Progenitor cell of endocrine pancreas (in vitro differentiated cells): ENCODE measurements around the gene TBX4. TPM values are rescaled to one million over a fixed set of nuclear protein-coding genes. Genes with fewer than 3 reads are reported as not detected.
"Not testable (repeated sequence)": the region's sequence is repeated elsewhere in the genome, so short reads cannot be mapped to it uniquely, and the experiment has no call there.

Source experiments
- DNase-seq: peaks from one replicate; pipeline ENCODE4 v3.0.0; 2021; ENCODE audit warnings: low spot score; ENCODE audit not compliant: unreplicated experiment
- H3K27ac Mint-ChIP-seq: 2 replicates; pipeline ENCODE4 v1.8.0; 2021; ENCODE audit warnings: mild to moderate bottlenecking, moderate library complexity, mixed read lengths
- H3K27me3 Mint-ChIP-seq: 2 replicates; pipeline ENCODE4 v1.8.0; 2021; ENCODE audit warnings: mixed read lengths
- H3K36me3 Mint-ChIP-seq: 2 replicates; pipeline ENCODE4 v1.8.0; 2022; ENCODE audit warnings: mixed read lengths; ENCODE audit not compliant: insufficient read depth
- H3K4me1 Mint-ChIP-seq: 2 replicates; pipeline ENCODE4 v1.8.0; 2021; ENCODE audit warnings: low read depth, mixed read lengths
- H3K4me3 Mint-ChIP-seq: 2 replicates; pipeline ENCODE4 v1.8.0; 2021; ENCODE audit warnings: low read depth, mild to moderate bottlenecking, moderate library complexity, mixed read lengths
- H3K9me3 Mint-ChIP-seq: 2 replicates; pipeline ENCODE4 v1.8.0; 2021; ENCODE audit warnings: low read depth, mixed read lengths
- CTCF ChIP-seq: fragments of 200-600 bp; sonication (generic); IDR thresholded peaks from one replicate; pipeline ENCODE4 v1.5.0; 2021; ENCODE audit warnings: antibody characterized with exemption, mild to moderate bottlenecking; ENCODE audit not compliant: unreplicated experiment
- total RNA-seq: library from RNA; stranded (reverse); gene quantifications from 2 replicates; pipeline ENCODE4 v1.2.1, GENCODE V29; 2021

The TBX4 gene
- total RNA-seq, 1 donor from 2014 or later, result not detected

DNA sequence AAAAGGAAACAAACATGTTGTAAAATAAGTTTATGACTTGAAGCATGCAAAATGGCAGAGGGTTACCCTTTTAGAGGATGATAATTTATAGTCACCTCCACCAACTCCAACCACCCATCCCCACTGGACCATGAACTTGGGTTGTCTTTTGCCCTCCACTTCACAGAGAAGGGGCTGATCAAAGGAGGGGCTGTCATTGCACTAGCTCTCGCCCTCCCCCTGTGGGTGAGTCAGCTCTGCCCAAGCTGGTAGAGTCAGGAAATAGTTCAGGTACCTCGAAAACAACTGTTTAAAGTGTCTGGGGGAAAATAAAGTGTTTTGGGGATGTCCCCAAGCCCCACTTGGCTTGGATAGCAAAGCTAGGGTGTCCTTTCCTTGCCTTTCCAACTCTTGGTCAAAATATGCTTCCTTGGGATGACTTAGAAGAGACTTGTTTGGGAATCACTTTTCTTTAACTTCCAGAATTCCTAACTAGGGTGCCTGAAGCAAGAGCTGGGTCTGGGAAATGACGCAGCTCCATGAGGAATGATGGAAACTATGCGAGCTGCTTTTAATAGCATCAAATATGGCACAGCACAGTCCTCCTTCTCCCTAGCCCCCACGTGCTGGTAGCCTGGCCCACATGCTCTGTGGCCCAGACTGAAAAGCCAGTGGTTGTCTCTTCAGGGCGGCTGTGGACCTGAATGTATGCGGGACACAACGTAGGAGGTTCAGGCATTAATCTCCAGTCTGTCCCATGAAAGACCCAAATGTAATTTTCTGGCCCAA, 40.7 kb downstream of the TBX4 start:
- H3K4me3 Mint-ChIP-seq, result no peak overlapping the region
- no peaks in the 10 kb centered on the region for H3K36me3 Mint-ChIP-seq
- H3K27ac Mint-ChIP-seq, result no peak overlapping the region
- TF ChIP-seq CTCF, result no peak
- H3K27me3 Mint-ChIP-seq, result peaks cover 41% of the 10 kb centered on the region
- H3K9me3 Mint-ChIP-seq, result no peaks in the 10 kb centered on the region
- H3K4me1 Mint-ChIP-seq, result peaks cover 14% of the 10 kb centered on the region
- DNase-seq, result no peak

DNA sequence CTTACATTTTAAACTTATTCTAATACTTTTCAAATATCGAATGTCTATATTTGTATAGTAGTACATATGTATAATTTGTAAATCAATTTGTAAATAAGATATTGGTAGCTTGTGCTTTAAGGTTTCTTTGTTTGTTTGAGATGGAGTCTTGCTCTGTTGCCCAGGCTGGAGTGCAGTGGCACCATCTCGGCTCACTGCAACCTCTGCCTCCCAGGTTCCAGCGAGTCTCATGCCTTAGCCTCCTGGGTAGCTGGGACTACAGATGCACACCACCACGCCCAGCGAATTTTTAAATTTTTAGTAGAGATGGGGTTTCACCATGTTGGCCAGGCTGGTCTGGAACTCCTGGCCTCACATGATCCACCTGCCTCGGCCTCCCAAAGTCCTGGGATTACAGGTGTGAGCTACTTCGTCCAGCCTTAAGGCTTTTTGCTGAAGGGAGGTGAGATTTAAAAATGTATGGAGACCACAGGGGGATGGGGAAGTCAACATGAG, 41.7 kb downstream of the TBX4 start:
- not testable (repeated sequence) for H3K36me3 Mint-ChIP-seq, DNase-seq, H3K4me1 Mint-ChIP-seq, H3K4me3 Mint-ChIP-seq, H3K9me3 Mint-ChIP-seq, H3K27ac Mint-ChIP-seq
- peaks cover 36% of the 10 kb centered on the region for H3K27me3 Mint-ChIP-seq

- Mint-ChIP-seq H3K9me3 (no peaks in the 10 kb centered on the region), H3K27ac (no peak overlapping the region), H3K4me1 (peaks cover 5% of the 10 kb centered on the region), H3K27me3 (peaks cover 36% of the 10 kb centered on the region), H3K4me3 (no peak overlapping the region), H3K36me3 (no peaks in the 10 kb centered on the region)
- DNase-seq, result no peak
- TF ChIP-seq CTCF, result no peak
Measured at GRCh38 chr17:61494325-61495160, 42.3 kb downstream of the TBX4 start.

DNA sequence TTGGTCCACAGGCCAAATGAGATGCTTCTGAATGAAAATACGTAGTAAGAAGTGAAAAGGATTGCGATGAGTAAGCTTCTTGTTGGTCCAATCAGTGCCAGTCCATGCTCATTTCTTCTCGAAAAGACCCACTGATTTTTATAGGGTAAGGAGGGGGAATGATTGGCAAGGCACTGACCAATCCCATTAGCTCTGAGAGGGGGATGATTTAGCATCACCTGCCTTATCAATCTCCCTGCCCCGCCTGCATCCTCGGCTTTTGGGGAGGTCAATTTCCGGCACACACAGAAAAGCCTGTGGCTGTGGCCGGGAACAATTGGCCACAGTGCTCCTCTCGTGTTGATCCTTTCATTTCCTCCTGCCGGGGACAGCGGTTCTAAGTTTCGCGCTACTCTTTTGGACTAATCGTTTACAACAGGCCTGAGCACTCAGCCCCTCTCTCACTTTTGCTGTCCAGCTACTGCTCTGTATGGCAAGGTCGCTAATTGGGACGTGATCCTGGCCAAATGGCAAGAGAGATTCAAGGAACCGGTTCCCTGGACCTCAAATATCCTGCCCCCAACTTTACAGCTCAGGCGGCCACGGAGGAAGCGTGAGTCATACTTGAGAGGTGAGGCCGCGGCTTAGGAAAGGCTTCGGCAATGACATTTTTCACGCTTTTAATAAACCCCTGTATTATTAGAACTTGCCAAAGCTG, 43.1 kb downstream of the TBX4 start:
- no peak for TF ChIP-seq CTCF
- no peak for DNase-seq
- Mint-ChIP-seq H3K4me3 (no peak overlapping the region), H3K4me1 (peaks cover 2% of the 10 kb centered on the region), H3K27ac (no peak overlapping the region), H3K9me3 (no peaks in the 10 kb centered on the region), H3K27me3 (peaks cover 35% of the 10 kb centered on the region), H3K36me3 (no peaks in the 10 kb centered on the region)

- DNase-seq, result no peak
- TF ChIP-seq CTCF, result no peak
- no peaks in the 10 kb centered on the region for H3K36me3 Mint-ChIP-seq
Measured at GRCh38 chr17:61496174-61496956, 44.1 kb downstream of the TBX4 start.

More at GRCh38 chr17:61496174-61496956, 44.1 kb downstream of the TBX4 start:
- H3K27ac Mint-ChIP-seq, result no peak overlapping the region
- peaks cover 2% of the 10 kb centered on the region for H3K4me1 Mint-ChIP-seq
- no peaks in the 10 kb centered on the region for H3K9me3 Mint-ChIP-seq
- H3K4me3 Mint-ChIP-seq, result no peak overlapping the region
- peaks cover 30% of the 10 kb centered on the region for H3K27me3 Mint-ChIP-seq
